Umbilical cord (tissue), 2 donors: Measurements from ENCODE around the gene ZG16B. TPM values are rescaled to one million over a fixed set of nuclear protein-coding genes. Genes with fewer than 3 reads are reported as not detected.

ENCODE experiments used
- DNase-seq: peaks from one replicate; pipeline ENCODE4 v3.0.0-alpha.2; 2015; ENCODE audit warnings: low spot score
- total RNA-seq: library from RNA; depleted of rRNA; stranded (reverse); fragments of >200 nt; gene quantifications from one replicate; pipeline ENCODE4 v1.2.3, GENCODE V29; 2014; ENCODE audit warnings: low replicate concordance; ENCODE audit not compliant: insufficient read depth

ZG16B gene
- total RNA-seq = 7.2 TPM

DNA sequence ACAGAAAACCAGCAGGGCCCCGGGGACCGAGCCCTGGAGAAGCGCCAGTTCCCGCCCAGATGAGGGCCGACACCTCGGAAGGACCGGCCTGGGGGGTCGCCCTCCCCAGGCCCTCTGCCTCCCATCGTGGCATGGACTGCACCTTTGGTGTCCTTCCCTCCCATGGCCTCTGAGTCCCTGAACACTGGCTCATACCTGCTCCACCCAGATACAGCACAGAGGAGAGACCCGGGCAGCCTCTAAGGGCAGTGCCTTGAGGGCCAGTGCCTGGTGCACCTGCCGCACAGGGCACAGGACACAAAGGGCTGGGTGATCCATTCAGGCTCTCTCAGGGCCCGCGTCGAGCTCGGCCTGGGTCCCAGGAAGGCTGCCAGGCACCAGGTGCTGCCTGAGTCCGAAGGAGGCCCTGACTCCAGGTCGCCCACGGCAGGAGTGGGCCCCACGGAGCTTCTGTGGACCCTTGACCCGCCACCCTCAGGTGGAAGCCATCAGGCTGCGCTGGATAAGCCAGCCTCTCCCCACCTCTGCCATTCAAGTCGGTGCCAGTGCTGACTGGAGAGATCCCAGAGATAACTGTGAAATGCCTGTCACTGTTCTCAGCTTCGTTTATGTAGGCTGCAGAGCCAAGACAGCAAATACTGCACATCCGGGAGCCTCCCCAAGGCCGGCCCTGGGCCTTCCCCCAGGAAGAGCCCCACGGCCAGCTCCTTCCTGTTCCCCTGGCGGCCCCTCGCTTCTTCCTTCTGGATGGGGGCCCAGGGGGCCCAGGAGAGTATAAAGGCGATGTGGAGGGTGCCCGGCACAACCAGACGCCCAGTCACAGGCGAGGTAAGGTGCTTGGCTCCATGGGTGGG lies at the start of gene ZG16B:
TSS of gene ZG16B (plus strand) at position 803 of the 854 bp plus-strand sequence. CDS start 139 bp downstream, outside the sequence.
- DNase-seq = peak; percentile 14

GRCh38 chr16:2782583-2783351 lies 47.3 kb upstream of the ZG16B start:
- DNase-seq = no peak

DNA sequence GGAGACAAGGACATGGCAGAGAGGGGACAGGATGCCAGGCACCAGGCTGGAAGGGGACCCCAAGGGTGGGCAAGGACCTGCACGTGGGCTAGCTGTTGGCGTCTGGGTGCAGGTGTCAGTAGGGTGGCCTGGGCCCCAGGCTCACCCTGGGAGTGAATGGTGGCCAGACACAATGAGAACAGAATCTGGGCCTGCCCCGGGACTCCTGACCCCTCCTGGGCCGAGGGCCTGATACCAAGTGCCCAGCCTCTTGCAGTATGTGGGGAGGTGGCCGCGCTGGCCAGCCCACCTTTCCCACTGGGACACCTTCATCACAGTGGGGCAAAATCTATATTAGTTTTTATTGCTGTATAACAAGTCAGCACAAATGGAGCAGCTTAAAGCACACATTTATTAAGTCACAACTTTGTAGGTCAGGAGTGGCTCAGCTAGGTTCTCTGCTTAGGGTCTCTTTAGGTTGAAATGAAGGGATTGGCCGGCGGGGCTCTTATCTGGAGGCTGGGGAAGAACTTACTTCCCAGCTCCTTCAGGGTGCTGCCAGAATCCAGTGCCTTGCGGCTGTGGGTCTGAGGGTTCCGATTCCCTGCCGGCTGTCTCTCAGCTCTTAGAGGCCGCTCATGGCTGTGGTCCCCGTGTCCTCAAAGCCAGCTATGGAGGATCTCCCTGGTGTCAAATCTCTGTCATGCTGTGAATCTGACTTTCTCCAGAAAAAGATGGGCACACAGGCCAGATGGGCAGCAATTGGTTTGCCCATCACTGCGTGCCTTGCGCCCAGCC lies 46.3 kb upstream of the ZG16B start:
- no peak for DNase-seq

DNA sequence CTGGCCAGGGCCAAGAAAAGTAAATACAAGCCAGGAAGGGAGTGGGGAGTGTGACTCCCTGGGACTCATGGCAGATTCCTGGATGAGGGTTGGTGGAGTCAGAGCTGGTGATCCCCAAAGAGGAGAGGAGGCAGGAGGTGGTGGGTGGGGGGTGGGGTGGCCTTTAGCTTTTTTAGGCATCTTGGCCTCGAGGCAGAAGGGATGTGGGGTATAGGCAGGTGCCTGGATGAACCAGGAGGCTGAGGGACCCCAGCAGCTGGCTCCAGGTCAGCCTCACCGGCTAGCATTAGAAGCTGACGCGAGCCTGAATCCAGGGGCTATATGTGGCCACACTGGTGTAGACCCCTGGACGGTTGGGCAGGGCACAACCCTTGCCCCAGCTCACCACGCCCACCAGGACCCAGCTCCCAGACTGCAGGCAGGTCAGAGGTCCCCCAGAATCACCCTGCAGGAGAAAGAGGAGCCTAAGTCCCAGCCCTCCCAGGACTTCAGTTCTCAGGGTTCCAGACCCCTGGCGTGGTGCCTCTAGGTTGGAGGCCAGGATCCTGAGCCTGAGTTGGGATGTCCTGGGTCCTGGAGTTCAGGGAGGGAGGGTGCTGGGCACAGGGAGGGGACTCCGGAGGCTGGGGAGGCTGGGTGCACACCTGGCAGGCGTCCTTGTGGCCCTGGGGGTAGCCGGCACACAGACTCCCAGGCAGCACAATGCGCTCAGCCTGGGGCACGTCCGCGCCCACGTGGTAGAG lies 45.6 kb upstream of the ZG16B start:
- no peak for DNase-seq

GRCh38 chr16:2785101-2785991 lies 44.8 kb upstream of the ZG16B start:
- no peak for DNase-seq

DNA sequence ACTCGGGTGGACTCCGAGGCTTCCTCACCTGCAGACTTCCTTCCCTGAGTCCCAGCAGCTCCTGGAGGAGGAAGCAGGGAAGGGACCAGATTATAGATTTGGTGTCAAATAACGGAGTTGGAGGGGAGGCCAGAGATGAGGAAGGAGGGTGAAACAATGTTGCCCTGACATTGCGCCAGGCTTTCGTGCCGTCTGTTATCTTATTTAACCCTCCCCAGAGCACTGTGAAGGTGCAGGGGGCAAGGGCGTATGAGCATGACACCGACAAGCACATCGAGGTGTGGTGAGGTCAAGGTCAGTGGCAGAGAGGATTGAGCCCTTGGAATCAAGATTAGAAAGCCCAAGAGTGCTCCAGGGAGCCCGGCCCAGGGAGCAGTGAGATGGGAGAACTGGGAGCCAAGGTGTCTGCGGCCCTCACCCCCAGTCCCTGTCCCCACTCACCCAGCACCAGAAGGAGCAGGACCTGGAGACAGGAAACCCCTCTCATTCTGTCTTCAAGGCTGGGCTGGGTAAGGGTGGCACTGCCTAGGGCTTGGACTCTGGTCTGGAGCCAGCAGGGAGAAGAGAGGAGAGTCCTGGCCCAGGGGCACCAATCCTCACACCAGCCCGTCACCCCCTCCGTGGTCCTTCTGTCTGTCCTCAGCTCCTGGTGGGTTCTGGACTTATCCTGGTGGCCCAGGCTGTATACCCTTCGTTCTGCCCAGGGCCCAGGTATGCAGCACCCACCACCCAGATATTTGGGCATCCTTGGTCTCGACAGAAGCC lies 43.9 kb upstream of the ZG16B start:
- no peak for DNase-seq

GRCh38 chr16:2786826-2787151 lies 43.3 kb upstream of the ZG16B start:
- no peak for DNase-seq

DNA sequence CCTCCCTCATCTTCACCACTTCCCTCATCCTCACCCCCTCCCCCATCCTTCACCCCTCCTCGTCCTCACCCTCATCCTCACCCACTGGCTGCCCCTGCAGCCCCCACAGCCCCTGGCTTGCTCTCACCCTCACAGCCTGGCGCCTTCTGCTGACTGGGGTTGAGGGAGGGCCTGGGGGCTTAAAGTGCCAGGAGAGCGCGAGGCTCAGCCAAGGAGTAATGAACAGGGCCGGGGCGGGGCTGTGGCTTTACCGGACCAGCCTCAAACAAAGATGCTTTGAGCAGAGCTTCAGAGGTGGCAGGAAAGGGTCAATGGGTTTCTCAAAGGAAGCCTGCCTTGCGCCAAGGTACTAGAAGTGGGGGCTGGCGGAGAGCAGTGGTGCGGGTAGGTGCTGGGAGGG lies 42.7 kb upstream of the ZG16B start, which contains the start of gene PRSS33:
TSS of gene PRSS33 (minus strand) at position 155 of the 400 bp plus-strand sequence. CDS start 1,013 bp downstream, outside the sequence.
- no peak for DNase-seq

DNA sequence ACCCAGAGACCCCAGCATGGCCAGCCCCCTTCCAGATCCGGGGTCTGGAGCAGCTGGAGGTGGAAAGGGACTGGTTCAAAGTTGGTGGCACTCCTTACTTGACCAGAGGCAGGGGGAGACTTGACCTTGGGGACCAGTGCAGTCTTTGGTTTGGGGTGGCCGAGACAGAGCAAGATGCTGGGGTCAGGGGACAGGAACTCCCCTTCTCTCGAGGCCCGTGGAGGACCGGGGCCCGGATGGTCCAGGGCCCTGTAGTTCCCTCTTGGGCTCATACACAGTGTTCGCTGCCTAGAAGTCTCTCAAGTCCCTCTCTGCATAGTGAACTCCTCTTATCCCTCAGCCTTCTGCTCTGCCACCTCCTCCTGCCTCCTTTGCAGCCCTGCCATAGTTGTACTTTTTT lies 42.1 kb upstream of the ZG16B start:
- no peak for DNase-seq

DNA sequence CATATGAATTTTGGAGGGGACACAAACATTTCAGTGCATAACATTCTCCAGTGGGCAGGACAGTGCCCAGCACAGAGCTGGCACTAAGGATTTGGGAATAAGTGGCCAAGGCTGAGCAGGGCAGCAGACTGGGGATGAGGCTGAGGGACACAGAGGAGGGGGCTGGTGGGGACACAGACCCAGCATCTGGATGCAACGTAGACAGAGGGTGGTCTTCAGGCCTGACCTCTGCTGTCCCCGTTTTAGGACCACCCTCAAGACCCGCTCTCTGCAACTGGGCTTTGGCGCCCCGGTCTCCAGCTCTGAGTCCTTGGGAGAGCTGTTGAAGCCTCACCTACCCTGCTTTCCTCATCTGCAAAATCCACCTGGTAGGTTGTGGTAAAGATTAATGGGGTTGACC lies 39.5 kb upstream of the ZG16B start:
- no peak for DNase-seq

DNA sequence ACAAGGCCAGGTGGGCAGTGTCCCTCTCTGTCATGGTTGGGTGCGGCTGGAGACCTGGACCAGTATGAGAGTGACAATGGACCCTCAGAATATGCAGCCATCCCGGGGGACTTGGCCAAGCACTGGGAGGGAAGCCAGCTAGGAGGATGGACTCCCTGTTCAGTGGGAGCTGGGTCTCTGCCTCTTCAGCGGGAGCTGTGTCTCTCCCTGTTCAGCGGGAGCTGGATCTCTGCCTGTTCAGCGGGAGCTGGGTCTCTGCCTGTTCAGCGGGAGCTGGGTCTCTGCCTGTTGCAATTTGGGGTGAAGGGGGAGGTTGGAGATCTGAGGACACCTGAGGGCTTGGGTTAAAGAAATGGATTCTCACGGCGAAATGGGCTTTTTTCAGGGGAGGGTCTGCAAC lies 38.9 kb upstream of the ZG16B start:
- DNase-seq = no peak

DNA sequence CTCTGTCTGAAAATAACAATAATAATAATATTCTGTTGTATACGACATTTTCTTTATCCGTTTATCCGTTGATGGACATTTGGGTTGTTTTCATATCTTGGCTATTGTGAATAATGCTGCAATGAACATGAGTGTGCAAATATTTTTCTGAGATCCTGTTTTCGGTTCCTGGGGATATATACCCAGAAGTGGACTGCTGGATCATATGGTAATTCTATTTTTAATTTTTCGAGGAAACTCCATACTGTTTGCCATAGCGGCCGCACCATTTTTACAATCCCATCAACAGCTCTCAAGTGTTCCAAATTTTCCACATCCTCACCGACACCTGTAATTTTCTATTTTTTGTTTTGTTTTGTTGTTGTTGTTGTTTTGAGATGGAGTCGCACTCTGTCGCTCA lies 37.2 kb upstream of the ZG16B start:
- DNase-seq = no peak

GRCh38 chr16:2795395-2796143 lies 34.5 kb upstream of the ZG16B start:
- no peak for DNase-seq

DNA sequence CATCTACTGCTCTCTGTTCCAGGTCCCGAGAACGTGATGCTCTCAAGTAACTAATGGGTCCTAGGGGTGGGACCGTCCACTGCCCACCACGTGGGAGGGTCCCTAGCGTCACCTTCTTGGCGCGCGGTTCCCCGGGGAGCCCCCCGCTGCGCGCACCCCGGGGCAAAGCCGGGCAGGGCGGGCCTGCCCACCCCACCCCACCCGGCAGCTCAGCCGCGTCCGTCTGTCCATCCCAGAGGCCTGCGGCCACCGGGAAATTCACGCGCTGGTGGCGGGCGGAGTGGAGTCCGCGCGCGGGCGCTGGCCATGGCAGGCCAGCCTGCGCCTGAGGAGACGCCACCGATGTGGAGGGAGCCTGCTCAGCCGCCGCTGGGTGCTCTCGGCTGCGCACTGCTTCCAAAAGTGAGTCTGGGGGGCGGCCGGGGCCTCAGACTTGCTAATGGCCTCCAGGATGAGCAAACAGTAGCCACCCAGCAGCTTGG lies 31.3 kb upstream of the ZG16B start:
- DNase-seq = no peak

DNA sequence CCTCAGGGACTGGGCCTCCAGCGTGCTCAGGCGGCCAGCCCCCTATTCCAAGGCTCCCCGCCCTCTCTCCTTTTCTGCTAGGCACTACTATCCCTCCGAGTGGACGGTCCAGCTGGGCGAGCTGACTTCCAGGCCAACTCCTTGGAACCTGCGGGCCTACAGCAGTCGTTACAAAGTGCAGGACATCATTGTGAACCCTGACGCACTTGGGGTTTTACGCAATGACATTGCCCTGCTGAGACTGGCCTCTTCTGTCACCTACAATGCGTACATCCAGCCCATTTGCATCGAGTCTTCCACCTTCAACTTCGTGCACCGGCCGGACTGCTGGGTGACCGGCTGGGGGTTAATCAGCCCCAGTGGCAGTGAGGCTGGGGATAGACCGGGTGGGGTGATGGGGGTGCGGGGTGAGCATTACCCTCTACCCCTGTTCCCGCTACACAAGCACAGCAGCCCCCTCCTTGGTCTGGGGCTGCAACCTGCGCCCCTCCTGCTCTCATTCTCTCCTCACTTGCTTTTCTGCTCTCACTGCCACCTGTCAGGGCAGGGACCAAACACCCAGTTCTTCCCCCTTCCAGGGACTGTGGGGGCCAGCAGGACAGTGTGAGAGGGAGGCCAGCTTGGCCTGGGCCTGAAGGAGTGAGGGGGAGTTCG lies 30.8 kb upstream of the ZG16B start:
- DNase-seq = no peak

DNA sequence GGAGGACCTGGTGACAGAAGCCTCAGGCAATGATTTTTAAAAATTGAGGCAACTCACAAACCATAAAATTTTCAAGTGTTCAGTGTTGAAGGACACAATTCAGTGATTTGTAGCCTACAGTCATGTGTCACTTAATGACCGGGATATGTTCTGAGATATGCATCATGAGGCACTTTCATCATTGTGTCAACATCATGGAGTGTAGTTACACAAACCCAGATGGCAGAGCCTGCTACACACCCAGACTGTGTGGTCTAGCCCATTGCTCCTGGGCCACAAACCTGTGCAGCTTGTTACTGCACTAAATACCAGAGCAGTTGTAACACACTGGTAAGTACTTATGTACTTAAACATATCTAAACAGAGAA lies 30.3 kb upstream of the ZG16B start:
- DNase-seq = no peak

DNA sequence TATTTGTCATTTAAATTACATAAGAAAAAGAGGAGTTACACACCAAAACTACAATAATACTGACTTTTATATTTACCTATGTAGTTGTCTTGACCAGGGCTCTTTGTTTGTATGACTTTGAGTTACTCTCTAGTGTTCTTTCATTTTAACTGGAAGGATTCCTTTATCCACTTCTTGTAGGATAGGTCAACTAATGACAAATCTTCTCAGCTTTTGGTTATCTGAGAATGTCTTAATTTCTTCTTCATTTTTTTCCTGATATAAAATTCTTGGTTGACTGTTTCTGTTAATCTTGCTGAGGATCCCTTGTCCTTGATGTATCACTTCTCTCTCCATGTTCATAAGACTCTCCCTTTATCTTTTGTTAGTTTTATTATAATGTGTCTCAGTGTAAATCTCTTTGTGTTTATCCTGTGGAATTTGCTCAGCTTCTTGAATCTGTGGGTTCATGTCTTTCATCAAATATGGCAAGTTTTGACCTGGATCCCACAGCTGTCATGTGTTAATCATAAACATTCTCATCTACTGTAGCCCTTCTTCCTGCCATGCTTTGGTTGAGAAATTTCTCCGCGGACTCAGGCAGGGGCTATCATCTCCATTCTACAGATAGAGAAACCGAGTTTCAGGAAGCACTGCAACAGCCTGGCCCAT lies 26.4 kb upstream of the ZG16B start:
- DNase-seq = no peak

GRCh38 chr16:2804728-2805127 lies 25.4 kb upstream of the ZG16B start:
- DNase-seq = no peak
